HG03039 (cell line): ENCODE measurements around the gene ESPN.
"Not testable (repeated sequence)": the region's sequence is repeated elsewhere in the genome, so short reads cannot be mapped to it uniquely, and the experiment has no call there.

Experiments used
- ATAC-seq: cut with Tn5 transposase; IDR thresholded peaks from one replicate; pipeline ENCODE4 v1.9.1; 2021; ENCODE audit warnings: mild to moderate bottlenecking, moderate library complexity; ENCODE audit not compliant: unreplicated experiment

Gene ESPN, protein sequence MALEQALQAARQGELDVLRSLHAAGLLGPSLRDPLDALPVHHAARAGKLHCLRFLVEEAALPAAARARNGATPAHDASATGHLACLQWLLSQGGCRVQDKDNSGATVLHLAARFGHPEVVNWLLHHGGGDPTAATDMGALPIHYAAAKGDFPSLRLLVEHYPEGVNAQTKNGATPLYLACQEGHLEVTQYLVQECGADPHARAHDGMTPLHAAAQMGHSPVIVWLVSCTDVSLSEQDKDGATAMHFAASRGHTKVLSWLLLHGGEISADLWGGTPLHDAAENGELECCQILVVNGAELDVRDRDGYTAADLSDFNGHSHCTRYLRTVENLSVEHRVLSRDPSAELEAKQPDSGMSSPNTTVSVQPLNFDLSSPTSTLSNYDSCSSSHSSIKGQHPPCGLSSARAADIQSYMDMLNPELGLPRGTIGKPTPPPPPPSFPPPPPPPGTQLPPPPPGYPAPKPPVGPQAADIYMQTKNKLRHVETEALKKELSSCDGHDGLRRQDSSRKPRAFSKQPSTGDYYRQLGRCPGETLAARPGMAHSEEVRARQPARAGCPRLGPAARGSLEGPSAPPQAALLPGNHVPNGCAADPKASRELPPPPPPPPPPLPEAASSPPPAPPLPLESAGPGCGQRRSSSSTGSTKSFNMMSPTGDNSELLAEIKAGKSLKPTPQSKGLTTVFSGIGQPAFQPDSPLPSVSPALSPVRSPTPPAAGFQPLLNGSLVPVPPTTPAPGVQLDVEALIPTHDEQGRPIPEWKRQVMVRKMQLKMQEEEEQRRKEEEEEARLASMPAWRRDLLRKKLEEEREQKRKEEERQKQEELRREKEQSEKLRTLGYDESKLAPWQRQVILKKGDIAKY

DNA sequence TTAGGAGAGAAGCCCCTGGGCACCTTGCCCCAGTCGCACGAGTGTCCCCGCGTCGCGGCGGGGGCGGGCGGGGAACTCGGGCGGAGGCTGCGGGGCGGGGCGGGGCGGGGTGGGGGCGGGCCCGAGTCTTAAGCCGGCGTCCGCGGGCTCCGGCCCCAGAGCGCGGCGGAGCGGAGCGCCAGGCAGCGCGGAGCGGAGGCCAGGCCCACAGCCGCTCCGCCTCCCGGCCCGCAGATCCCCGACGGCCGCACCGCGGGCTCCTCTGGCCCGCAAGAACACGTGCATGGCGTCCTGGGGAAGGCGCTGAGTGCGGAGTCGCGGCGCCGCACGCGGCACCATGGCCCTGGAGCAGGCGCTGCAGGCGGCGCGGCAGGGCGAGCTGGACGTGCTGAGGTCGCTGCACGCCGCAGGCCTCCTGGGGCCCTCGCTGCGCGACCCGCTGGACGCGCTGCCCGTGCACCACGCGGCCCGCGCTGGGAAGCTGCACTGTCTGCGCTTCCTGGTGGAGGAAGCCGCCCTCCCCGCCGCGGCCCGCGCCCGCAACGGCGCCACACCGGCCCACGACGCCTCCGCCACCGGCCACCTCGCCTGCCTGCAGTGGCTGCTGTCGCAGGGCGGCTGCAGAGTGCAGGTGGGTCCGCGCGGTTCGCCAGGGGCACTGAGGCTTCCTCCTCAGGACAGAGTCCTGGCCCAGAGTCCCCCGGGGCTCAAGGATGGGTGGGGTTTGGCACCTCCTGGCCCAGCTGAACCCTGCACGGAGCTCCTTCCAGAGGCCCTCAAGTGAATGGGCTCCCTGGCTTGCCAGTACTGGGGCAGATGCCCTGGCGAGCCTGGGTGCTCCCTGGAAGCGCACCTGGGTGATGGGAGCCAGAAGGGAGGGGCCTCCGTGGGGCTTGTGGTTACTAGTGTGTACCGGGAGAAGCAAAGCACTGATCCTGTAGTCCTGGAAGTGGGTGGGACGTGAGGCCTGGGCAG lies at the start of gene ESPN:
TSS of gene ESPN (plus strand) at position 158 of the 975 bp plus-strand sequence. CDS start at position 338, 180 bp downstream.
- no peak for ATAC-seq

DNA sequence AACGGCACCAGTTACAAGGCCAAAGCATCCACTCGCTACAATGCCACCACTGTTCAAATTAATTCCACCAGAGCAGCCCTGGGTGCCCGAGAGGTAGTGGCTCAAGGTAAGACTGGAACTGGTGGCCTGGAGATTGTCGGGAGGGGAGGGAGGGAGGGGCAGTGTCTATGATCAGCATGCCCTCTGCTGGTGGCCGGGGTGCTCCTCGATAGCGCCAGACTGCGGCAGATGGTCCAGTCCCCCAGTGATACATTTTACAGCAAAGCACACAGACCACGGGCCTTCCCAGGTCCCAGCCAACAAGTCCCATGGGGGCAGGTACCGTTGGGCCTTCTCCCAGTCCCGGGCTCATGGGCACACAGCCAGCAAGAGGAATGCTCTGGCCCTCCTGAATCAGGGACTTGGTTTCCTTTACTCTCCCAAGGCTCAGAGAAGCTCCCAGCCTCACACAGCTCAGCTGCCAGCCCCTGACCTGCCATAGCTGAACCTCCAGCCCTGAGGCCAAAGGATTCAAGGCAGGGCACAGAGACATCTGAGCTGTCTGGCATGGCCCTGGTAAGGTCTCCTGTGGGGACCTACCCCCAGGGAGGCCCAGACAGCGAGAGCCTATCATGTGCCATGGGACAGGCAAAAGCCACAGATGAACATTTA lies 46.4 kb upstream of the ESPN start:
- no peak for ATAC-seq

DNA sequence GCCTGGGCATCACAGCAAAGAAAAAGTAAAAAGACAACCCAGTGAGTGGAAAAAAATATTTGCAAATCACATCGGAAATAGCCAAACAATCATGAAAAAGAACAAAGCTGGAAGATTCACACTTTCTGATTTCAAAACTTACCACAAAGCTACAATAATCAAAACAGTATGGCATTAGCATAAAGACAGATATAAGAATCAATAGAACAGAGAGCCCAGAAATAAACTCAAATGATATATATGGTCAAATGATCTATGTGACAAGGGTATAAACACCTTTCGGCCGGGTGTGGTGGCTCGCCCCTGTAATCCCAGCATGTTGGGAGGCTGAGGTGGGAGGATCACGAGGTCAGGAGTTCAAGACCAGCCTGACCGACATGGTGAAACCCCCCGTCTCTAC lies 44.5 kb upstream of the ESPN start:
- no peak for ATAC-seq

DNA sequence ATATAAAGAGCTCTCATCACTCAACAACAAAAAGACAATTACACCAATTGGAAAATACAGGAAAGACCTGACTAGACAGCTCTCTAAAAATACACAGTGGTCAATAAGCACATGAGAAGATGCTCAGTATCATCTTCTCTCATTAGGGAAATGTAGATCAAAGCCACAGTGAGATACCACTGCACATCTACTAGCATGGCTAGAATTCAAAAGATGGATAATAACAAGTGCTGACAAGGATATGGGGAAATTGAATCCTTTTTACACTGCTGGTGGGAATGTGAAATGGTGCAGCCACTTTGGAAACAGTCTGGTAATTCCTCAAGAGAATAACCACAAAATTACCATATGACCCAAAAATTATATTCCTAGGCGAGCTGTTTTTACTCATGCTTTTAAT lies 40.4 kb upstream of the ESPN start:
- ATAC-seq = no peak

DNA sequence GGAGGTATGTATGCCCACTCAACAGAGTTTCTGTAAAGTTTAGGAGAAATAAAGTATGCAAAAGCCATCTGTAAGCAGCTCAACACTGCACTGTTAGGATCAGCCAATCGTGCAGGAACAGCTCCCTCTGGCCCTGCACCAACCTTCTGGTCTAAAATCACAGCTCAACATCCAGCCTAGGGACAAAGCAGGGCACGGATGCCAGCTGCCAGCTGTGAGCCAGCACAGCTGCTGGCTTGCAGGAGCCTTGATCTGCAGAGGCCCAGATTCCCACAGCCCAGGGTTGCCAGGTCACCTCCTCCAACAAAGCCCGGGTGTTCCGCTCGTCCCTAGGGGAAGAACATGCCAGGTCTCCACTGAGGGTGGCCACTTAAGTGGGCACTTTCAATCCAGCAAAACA lies 39.6 kb upstream of the ESPN start:
- no peak for ATAC-seq

DNA sequence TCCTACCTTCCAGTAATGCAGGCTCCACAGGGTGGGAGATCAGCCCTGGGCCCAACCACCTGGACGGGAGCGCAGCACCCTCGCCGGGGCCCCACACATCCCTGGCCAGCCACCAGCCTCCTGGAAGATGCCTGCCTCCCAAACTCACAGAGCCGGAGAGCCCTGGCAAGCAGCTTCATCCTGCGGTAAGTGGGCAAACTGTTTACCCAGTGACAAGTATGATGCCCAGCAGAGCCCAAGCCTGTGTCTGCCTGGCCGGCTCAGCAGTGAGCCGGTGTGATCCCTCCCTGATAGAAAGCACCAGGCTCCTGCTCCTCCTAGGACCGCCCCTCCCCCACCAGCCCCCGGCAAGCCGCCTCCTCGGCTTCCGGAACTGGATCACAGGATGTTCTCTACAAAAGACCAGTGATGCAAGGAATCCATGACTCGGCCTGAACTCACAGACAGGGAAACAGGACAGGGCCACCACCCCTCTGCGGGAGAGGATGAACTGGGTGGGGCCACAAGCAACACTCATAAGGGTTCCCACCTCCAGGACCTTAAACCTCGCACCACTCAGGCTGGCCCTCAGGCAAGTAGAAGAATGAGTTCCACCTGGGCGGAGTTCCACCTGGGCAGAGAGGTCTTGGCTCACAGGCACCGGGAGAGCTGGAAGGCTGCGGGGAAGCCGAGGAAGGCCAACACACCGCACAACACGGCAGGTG lies 38.9 kb upstream of the ESPN start:
- no peak for ATAC-seq

DNA sequence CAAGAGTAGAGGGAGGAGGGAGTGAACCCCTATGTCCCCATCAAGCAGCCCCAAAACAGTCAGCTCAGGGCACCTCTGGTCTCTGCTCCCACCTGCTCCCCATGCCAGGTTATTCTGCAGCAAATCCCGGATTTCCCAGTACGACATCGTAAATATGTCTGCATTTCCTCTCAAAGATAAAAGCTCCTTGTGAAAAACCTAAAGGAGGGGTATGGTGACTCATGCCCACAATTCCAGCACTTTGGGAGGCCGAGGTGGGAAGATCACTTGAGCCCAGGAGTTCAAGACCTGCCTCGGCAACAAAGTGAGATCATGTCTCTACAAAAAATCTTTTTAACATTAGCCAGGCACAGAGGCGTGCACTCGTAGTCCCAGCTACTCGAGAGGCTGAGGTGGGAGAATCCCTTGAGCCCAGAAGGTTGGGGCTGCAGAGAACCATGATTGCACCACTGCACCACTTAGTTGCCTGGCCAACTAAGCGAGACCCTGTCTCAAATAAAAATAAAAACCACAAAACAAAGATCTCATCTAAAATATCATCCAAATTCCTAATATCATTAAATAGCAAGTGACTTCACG lies 38.1 kb upstream of the ESPN start:
- no peak for ATAC-seq

DNA sequence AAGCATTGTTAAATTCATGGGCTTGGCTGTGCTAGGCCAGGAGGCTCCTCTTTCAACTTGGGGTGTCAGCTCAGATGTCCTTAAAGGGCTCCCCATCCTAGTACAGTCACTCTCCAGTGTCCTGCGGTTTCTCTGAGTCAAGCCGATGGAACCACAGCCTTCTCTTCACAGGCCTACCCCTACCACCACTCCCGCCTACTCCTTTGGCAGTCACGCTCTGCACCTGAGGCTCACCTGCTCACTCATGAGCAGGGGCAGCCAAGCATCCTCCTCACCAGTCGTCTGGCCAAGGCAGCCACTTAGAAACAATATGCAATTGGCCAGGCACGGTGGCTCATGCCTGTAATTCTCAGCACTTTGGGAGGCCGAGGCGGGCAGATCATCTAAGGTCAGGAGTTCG lies 34.6 kb upstream of the ESPN start:
- ATAC-seq = no peak

DNA sequence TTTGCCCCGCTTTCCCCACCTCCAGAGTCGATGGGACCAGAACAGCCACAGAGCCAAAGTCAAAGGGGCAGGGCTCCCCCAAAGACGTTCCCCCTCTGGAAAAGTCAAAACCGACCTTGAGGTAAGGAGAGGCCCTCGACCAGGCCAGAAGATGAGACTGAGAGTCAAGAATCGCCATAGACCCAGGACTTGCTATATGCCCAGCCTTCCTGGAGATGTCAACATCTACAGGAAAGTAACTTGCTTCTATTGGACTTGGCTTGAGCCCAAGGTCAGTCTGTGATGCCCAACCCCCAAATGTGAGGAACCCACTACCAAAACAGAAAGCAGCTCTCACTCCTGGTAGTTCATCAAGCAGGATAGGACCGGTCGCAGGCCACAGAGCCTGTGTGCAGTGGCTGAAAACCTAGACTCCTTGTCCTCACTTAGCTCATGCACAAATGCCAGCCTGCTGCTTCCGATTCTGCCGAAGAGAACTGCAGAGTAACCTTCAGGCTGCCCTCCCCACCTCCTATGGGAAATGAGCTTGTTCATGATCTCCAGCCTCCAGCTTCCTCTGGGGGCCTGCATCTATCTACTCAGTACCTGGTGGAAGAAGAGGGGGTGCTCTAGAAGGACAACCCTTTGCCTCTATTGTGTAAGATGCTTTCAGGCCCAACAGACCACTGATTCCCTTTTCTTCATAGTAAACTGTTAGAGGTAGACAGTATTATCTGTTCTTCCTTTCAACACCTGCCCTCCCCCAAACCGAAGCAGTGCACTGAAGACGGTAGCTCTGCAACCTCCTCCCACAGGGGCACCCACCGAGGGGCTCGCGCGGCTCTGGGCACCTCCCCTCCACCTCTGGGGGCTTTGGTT lies 32.4 kb upstream of the ESPN start:
- ATAC-seq = no peak

DNA sequence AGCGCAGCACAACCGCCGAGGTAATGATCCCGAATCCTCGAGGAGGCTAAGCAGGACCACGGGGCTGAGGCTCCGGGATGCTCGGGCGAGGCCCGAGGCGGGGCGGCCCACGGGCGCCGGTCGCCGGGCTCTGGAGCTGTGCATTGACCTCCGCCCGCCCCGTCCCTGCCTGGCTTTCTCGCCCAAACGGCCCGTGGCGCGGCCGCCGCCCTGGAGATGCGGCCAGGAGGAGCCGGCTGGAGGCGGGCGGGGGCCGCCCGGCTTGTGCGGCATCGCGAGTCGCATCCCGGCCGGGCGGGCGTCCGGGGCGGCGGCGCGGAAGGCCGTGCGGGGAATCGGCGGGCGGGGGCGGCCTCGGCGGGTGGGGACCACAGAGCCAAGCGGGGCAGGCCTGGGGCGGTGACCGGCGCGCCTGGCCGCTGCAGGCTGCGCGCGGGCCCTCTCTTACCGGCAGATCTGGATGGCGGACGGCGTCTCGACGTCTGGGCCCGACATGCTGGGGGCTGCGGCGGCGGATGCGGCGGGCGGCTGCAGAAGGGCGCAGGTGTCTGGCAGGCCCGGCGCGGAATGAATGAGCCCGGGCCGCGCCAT lies 31.7 kb upstream of the ESPN start:
- peak; percentile 20 for ATAC-seq

DNA sequence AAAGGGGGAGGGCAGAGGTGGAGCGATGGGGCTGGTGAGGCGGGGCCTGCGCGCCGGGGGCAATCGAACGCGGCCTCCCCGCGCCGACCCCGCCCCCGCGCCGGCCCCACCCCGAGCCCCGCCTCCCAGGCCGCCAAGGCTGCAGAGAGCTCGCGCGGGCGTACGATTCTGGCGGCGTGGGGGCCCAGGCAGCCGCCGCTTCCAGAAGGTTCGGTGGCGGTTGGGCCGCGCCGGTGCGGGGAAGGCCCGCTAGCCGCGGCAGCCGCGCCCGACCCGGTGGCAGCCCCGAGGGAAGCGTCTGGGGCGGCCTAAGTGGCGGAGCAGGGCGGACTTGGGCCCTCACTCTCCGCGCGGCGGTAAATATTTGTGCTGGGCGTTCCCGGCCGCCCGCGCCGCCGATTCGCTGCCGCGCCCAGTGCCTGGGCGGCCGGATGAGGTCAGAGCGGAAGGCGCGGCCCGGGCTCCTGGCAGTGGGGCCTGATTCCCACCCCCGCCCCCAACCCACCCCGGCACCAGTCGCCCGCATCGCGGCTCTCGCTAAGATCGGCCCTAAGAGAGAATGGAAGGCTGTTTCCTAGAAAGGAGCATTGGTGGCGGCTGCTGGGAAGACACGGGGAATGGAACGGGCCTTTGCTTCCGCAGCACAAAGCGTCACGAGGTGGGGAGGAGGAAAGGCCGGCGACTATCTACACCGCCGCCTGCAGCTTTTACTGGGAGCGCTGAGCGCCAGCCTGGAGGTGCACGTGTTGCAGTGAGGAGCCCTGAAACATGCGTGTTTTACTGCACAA lies 31.0 kb upstream of the ESPN start, which contains the start of gene ACOT7:
TSS of gene ACOT7 (minus strand) at position 368 of the 788 bp plus-strand sequence. CDS start 368 bp downstream, outside the sequence.
- ATAC-seq = peak; percentile 70

DNA sequence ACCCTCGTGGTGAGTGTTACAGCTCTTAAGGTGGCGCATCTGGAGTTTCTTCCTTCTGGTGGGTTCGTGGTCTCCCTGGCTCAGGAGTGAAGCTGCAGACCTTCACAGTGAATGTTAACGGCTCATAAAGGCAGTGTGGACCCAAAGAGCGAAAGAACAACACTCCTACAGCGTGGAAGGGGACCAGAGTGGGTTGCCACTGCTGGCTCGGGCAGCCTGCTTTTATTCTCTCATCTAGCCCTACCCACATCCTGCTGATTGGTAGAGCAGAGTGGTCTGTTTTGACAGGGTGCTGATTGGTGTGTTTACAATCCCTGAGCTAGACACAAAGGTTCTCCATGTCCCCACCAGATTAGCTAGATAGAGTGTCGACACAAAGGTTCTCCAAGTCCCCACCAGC lies 29.4 kb upstream of the ESPN start:
- ATAC-seq = not testable (repeated sequence)

DNA sequence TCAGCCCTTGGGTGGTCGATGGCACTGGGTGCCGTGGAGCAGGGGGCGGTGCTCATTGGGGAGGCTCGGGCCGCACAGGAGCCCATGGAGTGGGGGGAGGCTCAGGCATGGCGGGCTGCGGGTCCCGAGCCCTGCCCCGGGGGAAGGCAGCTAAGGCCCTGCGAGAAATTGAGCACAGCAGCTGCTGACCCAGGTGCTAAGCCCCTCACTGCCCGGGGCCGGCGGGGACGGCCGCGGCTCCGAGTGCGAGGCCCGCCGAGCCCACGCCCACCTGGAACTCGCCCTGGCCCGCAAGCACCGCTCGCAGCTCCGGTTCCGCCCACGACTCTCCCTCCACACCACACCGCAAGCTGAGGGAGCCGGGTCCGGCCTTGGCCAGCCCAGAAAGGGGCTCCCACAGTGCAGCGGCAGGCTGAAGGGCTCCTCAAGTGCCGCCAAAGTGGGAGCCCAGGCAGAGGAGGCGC lies 28.8 kb upstream of the ESPN start:
- ATAC-seq = not testable (repeated sequence)

DNA sequence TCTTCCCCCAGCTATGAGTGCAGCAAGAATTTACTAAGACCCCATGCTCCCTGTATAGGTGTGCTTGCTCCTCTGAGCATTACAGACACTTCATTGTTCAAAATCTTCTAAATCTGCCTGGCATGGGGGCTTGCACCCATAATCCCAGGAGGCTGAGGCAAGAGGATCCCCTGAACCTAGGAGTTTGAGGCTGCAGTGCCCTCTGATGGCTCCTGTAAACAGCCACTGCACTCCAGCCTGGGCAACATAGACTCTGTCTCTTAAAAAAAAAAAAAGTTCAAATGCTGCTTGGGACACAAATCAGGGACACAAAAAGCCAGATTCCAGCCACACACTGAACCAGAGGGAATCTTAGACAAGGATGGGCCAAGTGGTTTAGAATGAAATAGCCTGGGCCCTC lies 27.6 kb upstream of the ESPN start:
- no peak for ATAC-seq

DNA sequence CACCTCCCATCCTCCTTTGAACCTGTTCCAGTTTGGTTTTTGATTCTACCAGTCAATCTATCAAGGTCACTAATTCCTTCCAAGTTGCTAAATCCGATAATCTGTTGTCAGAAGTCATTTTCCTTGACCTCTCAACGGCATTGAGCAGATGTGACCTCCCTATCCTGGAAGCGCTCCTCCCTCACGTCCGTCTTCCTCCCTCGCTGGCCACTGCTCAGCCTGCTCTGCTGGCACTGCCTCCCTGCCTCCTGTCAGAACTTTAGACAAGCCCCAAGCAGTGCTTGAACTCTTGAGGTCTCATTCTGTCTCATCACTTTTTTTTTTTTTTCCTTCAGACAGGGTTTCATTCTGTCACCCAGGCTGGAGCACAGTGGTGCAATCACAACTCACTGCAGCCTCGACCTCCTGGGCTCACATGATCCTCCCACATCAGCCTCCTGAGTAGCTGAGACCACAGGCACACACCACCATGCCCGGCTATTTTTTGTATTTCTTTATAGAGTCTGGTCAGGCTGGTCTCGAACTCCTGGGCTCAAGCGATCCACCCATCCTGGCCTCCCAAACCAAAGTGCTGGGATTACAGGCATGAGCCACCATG lies 26.6 kb upstream of the ESPN start:
- ATAC-seq = no peak

DNA sequence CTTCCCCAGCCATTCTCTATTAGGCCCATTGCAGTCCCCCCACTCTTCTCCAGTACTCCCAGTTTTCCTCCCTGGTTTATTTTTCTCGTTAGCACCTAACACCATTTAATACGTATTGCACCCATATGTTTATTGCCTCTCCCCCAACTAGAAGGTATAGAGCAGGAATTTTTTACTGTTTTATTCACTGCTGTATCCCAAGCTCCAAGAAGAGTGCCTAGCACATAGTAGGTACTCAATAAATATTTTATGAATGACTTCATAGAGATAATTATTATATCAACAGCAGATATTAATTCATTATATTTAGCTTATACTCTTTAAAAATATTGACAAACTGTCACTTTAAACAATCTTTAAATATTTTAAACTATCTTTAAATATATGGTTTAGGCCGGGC lies 25.3 kb upstream of the ESPN start:
- ATAC-seq = no peak

DNA sequence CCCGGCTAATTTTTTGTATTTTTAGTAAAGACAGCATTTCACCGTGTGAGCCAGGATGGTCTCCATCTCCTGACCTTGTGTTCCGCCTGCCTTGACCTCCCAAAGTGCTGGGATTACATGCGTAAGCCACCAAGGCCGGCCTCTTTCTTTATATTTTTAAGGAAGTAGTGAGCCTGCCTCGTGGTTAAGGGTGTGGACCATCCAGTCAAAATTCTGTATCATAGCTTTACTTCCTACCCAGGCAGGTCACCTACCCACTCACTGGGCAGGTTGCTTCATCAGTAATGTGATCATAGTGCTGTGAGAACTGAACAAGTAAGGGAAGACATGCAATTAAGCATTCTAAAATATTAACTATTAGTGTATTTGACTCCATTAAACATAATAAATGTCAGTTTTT lies 22.9 kb upstream of the ESPN start:
- ATAC-seq = no peak
